Neural cell (in vitro differentiated cells): Measurements from ENCODE around the gene LRRK1. TPM values are rescaled to one million over a fixed set of nuclear protein-coding genes. Genes with fewer than 3 reads are reported as not detected.

Experiments used
- H2AFZ ChIP-seq: fragments of 200-600, 300-800 bp; sonication (generic), shearing (Covaris generic); 2 replicates; pipeline ENCODE4 v1.6.0; 2014; ENCODE audit warnings: low read depth, mild to moderate bottlenecking, antibody characterized with exemption, low read length, moderate library complexity
- H3F3A ChIP-seq: fragments of 200-600 bp; shearing (Covaris generic); 2 replicates; pipeline ENCODE4 v1.6.1; 2016; ENCODE audit warnings: mild to moderate bottlenecking, moderate library complexity, mixed read lengths, antibody characterized with exemption, low read length; ENCODE audit not compliant: insufficient read depth, poor library complexity, severe bottlenecking
- H3K27ac ChIP-seq: fragments of 200-600, 300-800 bp; sonication (generic), shearing (Covaris generic); 2 replicates; pipeline ENCODE4 v1.5.1; 2014; ENCODE audit warnings: mild to moderate bottlenecking, low read length, moderate library complexity
- H3K27me3 ChIP-seq: fragments of 300-800, 200-600 bp; sonication (generic), shearing (Covaris generic); 2 replicates; pipeline ENCODE4 v1.6.0; 2014; ENCODE audit warnings: mild to moderate bottlenecking, low read depth, low read length, moderate library complexity; ENCODE audit not compliant: insufficient read depth
- H3K36me3 ChIP-seq: fragments of 300-800, 200-600 bp; sonication (generic), shearing (Covaris generic); 2 replicates; pipeline ENCODE4 v1.5.1; 2014; ENCODE audit warnings: mild to moderate bottlenecking, antibody characterized with exemption, low read length, moderate library complexity; ENCODE audit not compliant: insufficient read depth
- H3K4me2 ChIP-seq: fragments of 300-800, 200-600 bp; sonication (generic), shearing (Covaris generic); 2 replicates; pipeline ENCODE4 v1.6.0; 2014; ENCODE audit warnings: mild to moderate bottlenecking, low read length
- H3K4me3 ChIP-seq: fragments of 300-800, 200-600 bp; sonication (generic), shearing (Covaris generic); 2 replicates; pipeline ENCODE4 v1.5.1; 2014; ENCODE audit warnings: mild to moderate bottlenecking, low read length, moderate library complexity
- H3K79me2 ChIP-seq: fragments of 200-600 bp; shearing (Covaris generic); replicated peaks from 2 replicates; pipeline ENCODE4 v1.6.0; 2014; ENCODE audit warnings: mild to moderate bottlenecking, low read length, moderate library complexity; ENCODE audit not compliant: insufficient read depth
- H3K9ac ChIP-seq: fragments of 300-800, 200-600 bp; sonication (generic), shearing (Covaris generic); 2 replicates; pipeline ENCODE4 v1.6.1; 2016; ENCODE audit warnings: mild to moderate bottlenecking, low read length, mixed read lengths
- H3K9me2 ChIP-seq: fragments of 200-600 bp; shearing (Covaris generic); 2 replicates; pipeline ENCODE4 v1.6.1; 2016; ENCODE audit warnings: mild to moderate bottlenecking, low read length, mixed read lengths; ENCODE audit not compliant: insufficient read depth
- H3K9me3 ChIP-seq: fragments of 200-600, 300-800 bp; sonication (generic), shearing (Covaris generic); 2 replicates; pipeline ENCODE4 v1.6.1; 2016; ENCODE audit warnings: mild to moderate bottlenecking, mixed run types, low read length, moderate library complexity, mixed read lengths
- H4K20me1 ChIP-seq: fragments of 200-600 bp; shearing (Covaris generic); 2 replicates; pipeline ENCODE4 v1.6.1; 2016; ENCODE audit warnings: mild to moderate bottlenecking, mixed run types; ENCODE audit not compliant: insufficient read depth
- CTCF ChIP-seq: fragments of 450-650 bp; IDR thresholded peaks from 2 replicates; pipeline ENCODE4 v1.5.1; 2014; ENCODE audit warnings: antibody characterized with exemption, mild to moderate bottlenecking, moderate library complexity; ENCODE audit not compliant: poor library complexity, severe bottlenecking
- EP300 ChIP-seq: fragments of 450-650 bp; conservative IDR thresholded peaks from 2 replicates; pipeline ENCODE4 v1.6.1; 2014; ENCODE audit warnings: antibody characterized with exemption, mild to moderate bottlenecking, moderate library complexity; ENCODE audit not compliant: poor library complexity, severe bottlenecking
- EZH2 ChIP-seq: fragments of 200-600, 300-800 bp; shearing (Covaris generic), sonication (generic); IDR thresholded peaks from 2 replicates; pipeline ENCODE4 v1.6.1; 2014; ENCODE audit warnings: antibody characterized with exemption, low read length, borderline replicate concordance, mild to moderate bottlenecking; ENCODE audit not compliant: insufficient read depth, poor library complexity, severe bottlenecking
- MXI1 ChIP-seq: fragments of 450-650 bp; conservative IDR thresholded peaks from 2 replicates; pipeline ENCODE4 v1.6.1; 2014; ENCODE audit warnings: antibody characterized with exemption, mild to moderate bottlenecking; ENCODE audit not compliant: poor library complexity, severe bottlenecking
- POLR2AphosphoS5 ChIP-seq: IDR thresholded peaks from 2 replicates; pipeline ENCODE4 v1.6.1; 2012
- RAD21 ChIP-seq: fragments of 450-650 bp; conservative IDR thresholded peaks from 2 replicates; pipeline ENCODE4 v1.6.1; 2014; ENCODE audit warnings: antibody characterized with exemption, mild to moderate bottlenecking, moderate library complexity
- REST ChIP-seq: IDR thresholded peaks from 2 replicates; pipeline ENCODE4 v1.6.1; 2012; ENCODE audit warnings: borderline replicate concordance
- SMC3 ChIP-seq: fragments of 450-650 bp; conservative IDR thresholded peaks from 2 replicates; pipeline ENCODE4 v1.6.1; 2014; ENCODE audit warnings: antibody characterized with exemption, mild to moderate bottlenecking, moderate library complexity; ENCODE audit not compliant: poor library complexity
- TAF1 ChIP-seq: IDR thresholded peaks from 2 replicates; pipeline ENCODE4 v1.6.1; 2012; ENCODE audit warnings: low read depth
- polyA plus RNA-seq: library from polyadenylated mRNA; depleted of rRNA; stranded (reverse); fragments of >200 nt; gene quantifications from 2 replicates; pipeline ENCODE4 v1.2.3, GENCODE V29; 2014

LRRK1 gene
- polyA plus RNA-seq, 1 donor from 2014 or later = 0.06 TPM

GRCh38 chr15:100975043-100975442, 55.9 kb downstream of the LRRK1 start:
- Histone ChIP-seq H3K9ac (no peak overlapping the region), H3K4me2 (no peak overlapping the region), H4K20me1 (no peaks in the 10 kb centered on the region), H2AFZ (no peak overlapping the region), H3K27ac (no peak overlapping the region), H3K36me3 (no peaks in the 10 kb centered on the region), H3K4me3 (no peak overlapping the region), H3K9me2 (no peaks in the 10 kb centered on the region), H3K79me2 (no peaks in the 10 kb centered on the region), H3K27me3 (peaks cover 49% of the 10 kb centered on the region), H3K9me3 (no peaks in the 10 kb centered on the region), H3F3A (no peaks in the 10 kb centered on the region)
- TF ChIP-seq REST (no peak), CTCF (no peak), EZH2 (no peak), EP300 (no peak)

GRCh38 chr15:100980410-100981046, 61.4 kb downstream of the LRRK1 start:
- Histone ChIP-seq H3K36me3 (no peaks in the 10 kb centered on the region), H3K27me3 (peaks cover 13% of the 10 kb centered on the region), H3K4me3 (no peak overlapping the region), H4K20me1 (no peaks in the 10 kb centered on the region), H3K9ac (no peak overlapping the region), H3K27ac (no peak overlapping the region), H3K9me2 (no peaks in the 10 kb centered on the region), H3F3A (no peaks in the 10 kb centered on the region), H3K79me2 (no peaks in the 10 kb centered on the region), H3K9me3 (no peaks in the 10 kb centered on the region), H3K4me2 (no peak overlapping the region), H2AFZ (no peak overlapping the region)
- TF ChIP-seq EZH2 (no peak), EP300 (no peak), POLR2AphosphoS5 (no peak), MXI1 (no peak), TAF1 (no peak), SMC3 (no peak), RAD21 (no peak), CTCF (no peak), REST (no peak)
